ENCODE measurements around the gene ENO1. TPM values are rescaled to one million over a fixed set of nuclear protein-coding genes. Genes with fewer than 3 reads are reported as not detected.
A peak's percentile ranks its signal among the peaks of the same experiment; 100 is the strongest.

The ENO1 gene
- total RNA-seq, 4 donors from 2014 or later: 453 to 1,066 (median 553) TPM

DNA sequence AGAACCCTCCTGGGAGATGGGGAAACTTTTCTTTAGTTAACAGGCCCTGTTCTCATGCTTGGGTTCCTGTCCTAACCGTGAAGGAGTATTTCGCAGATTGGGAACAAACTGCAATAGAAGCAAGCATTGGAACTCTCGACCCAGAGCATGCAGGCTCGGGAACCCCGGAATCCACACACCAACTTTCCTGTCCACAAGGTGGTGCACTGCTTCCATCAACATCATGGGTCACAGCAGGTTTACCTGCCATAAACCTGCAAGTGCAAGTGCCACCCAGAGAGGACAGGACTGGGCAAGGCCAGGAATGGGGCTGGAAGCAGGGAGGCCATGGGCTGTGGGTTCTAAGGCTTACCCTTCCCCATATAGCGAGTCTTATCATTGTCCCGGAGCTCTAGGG lies 6.9 kb downstream of the ENO1 start:
- H3K27me3 ChIP-seq: no peaks in the 10 kb centered on the region
- WGBS, 2 donors (ENCODE audit: low coverage in 1 of 2): 100% methylated on average over 1 of the region's 7 CpGs; no CpG with 5 or more reads in 1 of the 2 donors
- H3K27ac ChIP-seq: peak overlapping the region in 3 of 4 donors; percentile 8 to 98 (median 34)
- TF ChIP-seq POLR2A (IDR thresholded peaks at IDR 0.05) (no peak), POLR2AphosphoS5 (IDR thresholded peaks at IDR 0.05) (no peak), CTCF (IDR thresholded peaks at IDR 0.05) (no peak), EP300 (IDR thresholded peaks at IDR 0.05) (no peak)
- no peak for ATAC-seq
- H3K9me3 ChIP-seq: no peaks in the 10 kb centered on the region
- H3K4me1 ChIP-seq: peaks cover 13 to 73% (median 19%) of the 10 kb centered on the region in 3 donors
- H3K36me3 ChIP-seq: peaks cover 5 to 78% of the 10 kb centered on the region in 2 donors
- no peak overlapping the region for H3K4me3 ChIP-seq

- ATAC-seq: no peak
- H3K4me1 ChIP-seq: peaks cover 13 to 67% (median 19%) of the 10 kb centered on the region in 3 donors
- peak overlapping the region in 2 of 4 donors; percentile 34 to 98 for H3K27ac ChIP-seq
- TF ChIP-seq EP300 (IDR thresholded peaks at IDR 0.05) (no peak), POLR2A (IDR thresholded peaks at IDR 0.05) (no peak), POLR2AphosphoS5 (IDR thresholded peaks at IDR 0.05) (no peak), CTCF (IDR thresholded peaks at IDR 0.05) (no peak)
- WGBS, 2 donors (ENCODE audit: low coverage in 1 of 2): 80 to 81% methylated on average over 8 to 14 of the region's 18 CpGs
- H3K4me3 ChIP-seq: no peak overlapping the region
- H3K36me3 ChIP-seq: peaks cover 5 to 85% of the 10 kb centered on the region in 2 donors
- no peaks in the 10 kb centered on the region for H3K9me3 ChIP-seq
- H3K27me3 ChIP-seq: no peaks in the 10 kb centered on the region
These were observed 7.6 kb downstream of the ENO1 start for GRCh38 chr1:8870616-8871538.

DNA sequence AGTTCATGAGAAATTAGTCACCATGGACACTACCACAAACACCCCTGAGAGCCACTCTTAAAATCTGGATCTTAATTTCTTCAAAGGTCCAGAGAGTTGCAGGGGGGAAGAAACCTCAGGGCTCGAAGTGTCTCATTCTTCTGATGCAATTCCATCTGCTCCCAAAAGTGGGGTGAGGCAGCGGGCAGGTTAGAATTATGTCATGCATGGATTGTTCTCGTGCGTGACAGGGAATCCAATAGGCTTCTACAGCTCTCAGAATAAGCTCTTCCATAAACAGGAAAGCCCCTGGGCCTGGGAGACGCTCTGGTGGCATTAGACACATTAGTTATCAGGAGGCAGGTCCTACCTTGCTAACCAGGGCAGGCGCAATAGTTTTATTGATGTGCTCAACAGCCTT lies 8.4 kb downstream of the ENO1 start:
- no peaks in the 10 kb centered on the region for H3K27me3 ChIP-seq
- H3K27ac ChIP-seq: no peak overlapping the region
- H3K36me3 ChIP-seq: peaks cover 5 to 92% of the 10 kb centered on the region in 2 donors
- no peak overlapping the region for H3K4me3 ChIP-seq
- no peak for TF ChIP-seq EP300 (IDR thresholded peaks at IDR 0.05)
- TF ChIP-seq CTCF (IDR thresholded peaks at IDR 0.05): no peak
- TF ChIP-seq POLR2A (IDR thresholded peaks at IDR 0.05): no peak
- TF ChIP-seq POLR2AphosphoS5 (IDR thresholded peaks at IDR 0.05): no peak
- H3K9me3 ChIP-seq: no peaks in the 10 kb centered on the region
- ATAC-seq: no peak
- 80 to 100% methylated on average over 1 to 5 of the region's 6 CpGs for WGBS, 2 donors (ENCODE audit: low coverage in 1 of 2)
- peaks cover 13 to 59% (median 19%) of the 10 kb centered on the region in 3 donors for H3K4me1 ChIP-seq

- Histone ChIP-seq H3K27ac (peak overlapping the region in 1 of 4 donors; percentile 30), H3K36me3 (peaks cover 5 to 100% of the 10 kb centered on the region in 2 donors), H3K4me1 (peaks cover 4 to 38% (median 5%) of the 10 kb centered on the region in 3 donors), H3K27me3 (no peaks in the 10 kb centered on the region), H3K4me3 (no peak overlapping the region), H3K9me3 (no peaks in the 10 kb centered on the region)
- ATAC-seq: no peak
- WGBS, 2 donors (ENCODE audit: low coverage in 1 of 2): 71 to 76% methylated on average over 3 to 5 of the region's 5 CpGs
- no peak for TF ChIP-seq EP300 (IDR thresholded peaks at IDR 0.05)
- no peak for TF ChIP-seq POLR2A (IDR thresholded peaks at IDR 0.05)
- TF ChIP-seq CTCF (IDR thresholded peaks at IDR 0.05): no peak
- no peak for TF ChIP-seq POLR2AphosphoS5 (IDR thresholded peaks at IDR 0.05)
These were observed 10.5 kb downstream of the ENO1 start for GRCh38 chr1:8867878-8868567.
